HEK293T (cell line): ENCODE results near the gene POLR2E.

Experiments
- ARNT ChIP-seq: fragments of 450-650 bp; IDR thresholded peaks from 2 replicates; pipeline ENCODE4 v1.6.1; 2017; ENCODE audit warnings: mild to moderate bottlenecking
- BHLHE40 ChIP-seq: fragments of 450-650 bp; IDR thresholded peaks from 2 replicates; pipeline ENCODE4 v1.6.1; 2016; ENCODE audit warnings: mild to moderate bottlenecking, moderate library complexity, borderline replicate concordance
- CTBP1 ChIP-seq: fragments of 450-650 bp; IDR thresholded peaks from 2 replicates; pipeline ENCODE4 v1.6.1; 2016; ENCODE audit warnings: borderline replicate concordance
- ELF4 ChIP-seq: fragments of 450-650 bp; IDR thresholded peaks from 2 replicates; pipeline ENCODE4 v1.6.1; 2017; ENCODE audit warnings: antibody characterized with exemption
- FOXK2 ChIP-seq: fragments of 450-650 bp; IDR thresholded peaks from 2 replicates; pipeline ENCODE4 v1.6.1; 2016; ENCODE audit warnings: mild to moderate bottlenecking
- FOXM1 ChIP-seq: fragments of 450-650 bp; IDR thresholded peaks from 2 replicates; pipeline ENCODE4 v1.6.1; 2017; ENCODE audit warnings: mild to moderate bottlenecking, borderline replicate concordance
- HDGF ChIP-seq: fragments of 450-650 bp; IDR thresholded peaks from 2 replicates; pipeline ENCODE4 v1.6.1; 2017; ENCODE audit warnings: antibody characterized with exemption, borderline replicate concordance
- L3MBTL2 ChIP-seq: fragments of 450-650 bp; conservative IDR thresholded peaks from 2 replicates; pipeline ENCODE4 v1.6.1; 2016; ENCODE audit warnings: mild to moderate bottlenecking
- LEF1 ChIP-seq: fragments of 450-650 bp; IDR thresholded peaks from 2 replicates; pipeline ENCODE4 v1.6.1; 2017; ENCODE audit warnings: mild to moderate bottlenecking, borderline replicate concordance
- NFRKB ChIP-seq: fragments of 450-650 bp; IDR thresholded peaks from 2 replicates; pipeline ENCODE4 v1.6.1; 2016; ENCODE audit warnings: mild to moderate bottlenecking, moderate library complexity
- PKNOX1 ChIP-seq: fragments of 450-650 bp; IDR thresholded peaks from 2 replicates; pipeline ENCODE4 v1.6.1; 2016
- SP1 ChIP-seq: fragments of 450-650 bp; IDR thresholded peaks from 2 replicates; pipeline ENCODE4 v1.6.1; 2017
- SUZ12 ChIP-seq: fragments of 450-650 bp; IDR thresholded peaks from 2 replicates; pipeline ENCODE4 v1.6.1; 2016; ENCODE audit warnings: mild to moderate bottlenecking
- TARDBP ChIP-seq: fragments of 450-650 bp; IDR thresholded peaks from 2 replicates; pipeline ENCODE4 v1.6.1; 2016

GRCh38 chr19:1060689-1061088 is 34.5 kb downstream of the POLR2E start:
- no peak for TF ChIP-seq PKNOX1
- TF ChIP-seq BHLHE40 = no peak
- TF ChIP-seq FOXK2 = no peak
- TF ChIP-seq FOXM1 = no peak
- no peak for TF ChIP-seq SUZ12
- TF ChIP-seq CTBP1 = no peak
- no peak for TF ChIP-seq ARNT
- no peak for TF ChIP-seq LEF1
- TF ChIP-seq TARDBP = no peak
- TF ChIP-seq NFRKB = no peak
- TF ChIP-seq HDGF = no peak
- no peak for TF ChIP-seq SP1
- no peak for TF ChIP-seq ELF4
- TF ChIP-seq L3MBTL2 = no peak
